HG03439 (cell line): ENCODE measurements around the gene SPINK5.

Experiments
- ATAC-seq: cut with Tn5 transposase; IDR thresholded peaks from one replicate; pipeline ENCODE4 v1.9.1; 2021; ENCODE audit warnings: mild to moderate bottlenecking, moderate library complexity; ENCODE audit not compliant: unreplicated experiment

SPINK5 gene

DNA sequence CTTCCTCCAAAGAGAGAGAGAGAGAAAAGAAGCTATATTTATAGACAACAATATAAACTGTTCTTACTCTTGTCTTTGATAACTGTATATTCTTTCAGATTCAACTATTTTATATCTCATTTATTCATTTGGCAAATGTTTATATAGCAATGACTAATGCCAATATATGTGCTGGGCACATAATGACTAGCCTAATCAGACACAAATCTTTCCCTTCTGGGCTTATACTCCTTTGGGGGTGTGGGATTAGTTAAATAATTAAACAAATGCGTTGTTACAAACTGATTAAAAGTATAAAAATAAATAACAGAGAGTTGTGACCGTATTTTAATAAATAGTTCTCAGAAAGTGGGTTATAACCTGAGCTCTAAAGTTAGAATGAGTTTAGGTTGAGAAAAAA lies 108.6 kb downstream of the SPINK5 start:
- no peak for ATAC-seq

- no peak for ATAC-seq
Observed at GRCh38 chr5:148176480-148176879, 112.7 kb downstream of the SPINK5 start.

DNA sequence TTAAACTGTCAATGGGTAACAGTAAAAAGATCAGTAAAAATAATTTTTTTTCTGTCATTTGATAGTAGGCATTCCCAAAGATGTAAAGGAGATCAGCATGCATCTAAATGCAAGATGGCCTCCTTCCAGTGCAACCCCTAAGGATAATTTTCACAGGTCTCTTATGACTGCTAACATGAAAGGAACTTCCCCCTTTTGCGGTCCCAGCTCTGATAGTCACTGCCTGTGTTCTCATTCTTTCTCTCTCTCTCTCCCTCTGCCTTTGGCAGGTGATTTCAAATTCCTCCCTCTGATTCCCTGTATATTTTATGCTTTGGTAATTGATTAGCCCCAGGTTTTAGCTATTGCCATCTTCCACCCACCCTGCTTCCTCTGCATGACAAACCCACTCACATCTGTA lies 113.4 kb downstream of the SPINK5 start:
- no peak for ATAC-seq

DNA sequence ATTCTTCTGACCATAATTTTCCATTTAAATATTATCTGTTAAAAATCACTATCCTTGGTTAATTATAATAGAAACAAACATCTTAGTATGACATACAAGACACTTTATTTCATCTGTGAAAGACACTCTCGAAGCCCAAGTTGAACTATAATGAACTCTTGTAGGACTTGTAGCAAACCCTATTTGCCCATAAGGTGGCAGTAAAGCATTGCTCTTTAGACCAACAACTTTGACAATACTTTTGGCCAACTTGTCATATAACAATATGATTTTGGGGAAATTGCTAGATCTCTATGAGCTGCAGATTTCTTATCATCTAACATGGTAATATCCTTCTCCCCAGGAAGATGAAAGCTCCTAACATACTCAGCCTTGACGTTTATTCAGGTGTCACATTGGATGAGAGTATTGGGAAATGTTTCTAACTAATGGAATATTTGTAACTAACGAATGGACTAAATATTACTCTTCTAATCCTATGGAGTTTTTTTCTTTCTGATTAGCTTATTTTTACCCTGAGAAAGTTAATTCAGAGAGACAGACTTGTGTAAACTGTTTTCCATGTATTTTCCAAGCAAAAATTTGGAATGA lies 115.5 kb downstream of the SPINK5 start:
- ATAC-seq = peak; percentile 85

DNA sequence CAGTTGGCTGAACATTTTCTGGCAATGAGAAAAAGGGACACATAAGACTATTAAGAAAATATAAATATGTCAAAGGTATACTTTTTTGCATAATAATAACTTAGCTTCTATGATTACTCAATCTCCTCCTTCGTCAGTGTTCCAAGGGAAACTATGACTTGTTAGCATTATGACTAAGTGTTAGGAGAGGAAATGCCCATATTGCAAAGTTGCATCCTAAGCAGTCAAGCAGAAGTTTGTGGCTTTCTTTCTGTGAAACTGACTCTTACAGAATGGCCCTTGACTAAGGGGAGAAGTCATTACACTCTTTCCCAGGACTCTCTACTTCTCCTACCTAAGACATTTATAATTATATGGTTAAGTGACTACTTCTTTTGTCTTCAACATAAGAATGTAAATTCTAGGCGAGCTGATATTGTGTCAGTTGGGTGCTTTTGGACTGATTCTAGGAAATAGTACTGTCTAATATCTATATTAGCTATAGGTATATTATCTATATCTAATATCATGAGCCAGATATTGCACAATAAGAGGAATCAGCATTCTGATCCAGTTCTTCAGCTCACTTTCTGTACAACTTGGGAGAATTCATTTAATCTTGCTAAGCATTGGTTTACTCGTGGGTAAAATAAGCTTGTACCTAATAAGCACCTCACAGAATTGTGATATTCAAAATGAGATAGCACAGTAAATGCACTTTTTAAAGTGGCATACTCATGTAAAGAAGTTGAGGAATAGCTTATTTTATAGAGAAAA lies 122.6 kb downstream of the SPINK5 start:
- ATAC-seq = peak; percentile 69
